HG03025 (cell line): ENCODE data around the gene SSTR4.
"Not testable (repeated sequence)": the region's sequence is repeated elsewhere in the genome, so short reads cannot be mapped to it uniquely, and the experiment has no call there.

Source experiments
- ATAC-seq: cut with Tn5 transposase; IDR thresholded peaks from one replicate; pipeline ENCODE4 v1.9.1; 2021; ENCODE audit warnings: mild to moderate bottlenecking, moderate library complexity; ENCODE audit not compliant: unreplicated experiment, low FRiP score

Gene SSTR4

GRCh38 chr20:23017516-23017915 lies 17.6 kb upstream of the SSTR4 start:
- no peak for ATAC-seq

- no peak for ATAC-seq
Measured at GRCh38 chr20:23018432-23018831, 16.7 kb upstream of the SSTR4 start.

GRCh38 chr20:23018941-23019340 lies 16.2 kb upstream of the SSTR4 start:
- no peak for ATAC-seq

GRCh38 chr20:23019403-23019802 lies 15.7 kb upstream of the SSTR4 start:
- no peak for ATAC-seq

GRCh38 chr20:23020230-23021018 lies 14.7 kb upstream of the SSTR4 start:
- no peak for ATAC-seq

- ATAC-seq = no peak
Measured at GRCh38 chr20:23021541-23021940, 13.6 kb upstream of the SSTR4 start.

GRCh38 chr20:23021951-23022350 lies 13.2 kb upstream of the SSTR4 start:
- no peak for ATAC-seq

- no peak for ATAC-seq
Measured at GRCh38 chr20:23022849-23023248, 12.3 kb upstream of the SSTR4 start.

GRCh38 chr20:23023621-23024177 lies 11.4 kb upstream of the SSTR4 start:
- ATAC-seq = no peak

GRCh38 chr20:23024701-23025100 lies 10.4 kb upstream of the SSTR4 start:
- no peak for ATAC-seq

- not testable (repeated sequence) for ATAC-seq
Measured at GRCh38 chr20:23025503-23025902, 9.6 kb upstream of the SSTR4 start.

- no peak for ATAC-seq
Measured at GRCh38 chr20:23027721-23028120, 7.4 kb upstream of the SSTR4 start.

GRCh38 chr20:23028392-23028791 lies 6.7 kb upstream of the SSTR4 start:
- ATAC-seq = no peak

GRCh38 chr20:23029324-23029723 lies 5.8 kb upstream of the SSTR4 start:
- ATAC-seq = no peak

GRCh38 chr20:23031346-23031745 lies 3.8 kb upstream of the SSTR4 start:
- no peak for ATAC-seq

GRCh38 chr20:23032056-23032749 lies 2.9 kb upstream of the SSTR4 start:
- ATAC-seq = no peak

- ATAC-seq = no peak
Measured at GRCh38 chr20:23032750-23033078, 2.4 kb upstream of the SSTR4 start.

- ATAC-seq = no peak
Measured at GRCh38 chr20:23033918-23034317, 1.2 kb upstream of the SSTR4 start.

GRCh38 chr20:23035731-23036130 lies 619 bp downstream of the SSTR4 start:
- no peak for ATAC-seq

- ATAC-seq = no peak
Measured at GRCh38 chr20:23036371-23036770, 1.3 kb downstream of the SSTR4 start.

GRCh38 chr20:23037017-23037481 lies 1.9 kb downstream of the SSTR4 start:
- ATAC-seq = no peak
